ENCODE measurements around the gene OPRD1. TPM values are rescaled to one million over a fixed set of nuclear protein-coding genes. Genes with fewer than 3 reads are reported as not detected.

OPRD1 gene
- total RNA-seq, 1 experiment from 2014 or later = 0.97 TPM

DNA sequence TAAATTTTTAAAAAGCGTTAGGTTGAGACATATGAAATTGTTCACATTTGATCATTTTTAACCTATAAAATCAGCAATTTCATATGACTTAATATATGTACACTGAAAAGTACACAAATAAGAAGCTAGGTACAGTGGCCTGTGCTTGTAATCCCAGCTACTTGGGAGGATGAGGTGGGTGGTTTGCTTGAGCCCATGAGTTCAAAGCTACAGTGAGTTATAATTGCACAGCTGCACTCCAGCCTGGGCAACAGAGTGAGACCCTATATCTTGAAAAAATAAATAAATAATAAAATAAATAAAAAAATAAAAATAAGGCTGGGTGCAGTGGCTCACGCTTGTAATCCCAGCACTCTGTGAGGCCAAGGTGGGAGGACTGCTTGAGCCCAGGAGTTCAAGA is 97.2 kb downstream of the OPRD1 start:
- Histone ChIP-seq H3K4me1 (ENCODE audit: insufficient read depth, low read length, poor library complexity, severe bottlenecking) (peaks cover 21% of the 10 kb centered on the region), H3K27ac (ENCODE audit: low read depth, low read length, poor library complexity, severe bottlenecking) (no peak overlapping the region), H3K36me3 (ENCODE audit: insufficient read depth, low read length, poor library complexity, severe bottlenecking) (peaks cover 13% of the 10 kb centered on the region), H3K27me3 (replicated peaks; ENCODE audit: insufficient read depth, low read depth, low read length, poor library complexity) (no peaks in the 10 kb centered on the region), H3K4me3 (ENCODE audit: low read depth, low read length, poor library complexity, severe bottlenecking) (no peak overlapping the region), H3K9me3 (ENCODE audit: low read depth, low read length, poor library complexity, severe bottlenecking) (no peaks in the 10 kb centered on the region)
- CTCF ChIA-PET = interaction anchor here (0.7 kb wide), 1 partner anchor 63 kb away, joined by 5 read pairs; no protein-coding TSS in a partner anchor
- no TSS peak for BruUV-seq (replicated peaks)
- intact Hi-C loops (cut with micrococcal nuclease; ENCODE audit: unreplicated experiment) = no loop called here
- no peak for DNase-seq (ENCODE audit: low spot score)
- no peak for TF ChIP-seq CTCF (conservative IDR thresholded peaks at IDR 0.05; ENCODE audit: low read depth, low read length)
- TF ChIP-seq EZH2 (IDR thresholded peaks at IDR 0.05; ENCODE audit: borderline replicate concordance, low read depth, low read length, poor library complexity, severe bottlenecking) = no peak
- POLR2A ChIA-PET (ENCODE audit: low non-redundant PET) = interaction anchor here (0.7 kb wide), 1 partner anchor 91 kb away, joined by 11 read pairs; no protein-coding TSS in a partner anchor

GRCh38 chr1:28910379-28911115 is 98.6 kb downstream of the OPRD1 start:
- CTCF ChIA-PET = no interaction called here
- no TSS peak for BruUV-seq (replicated peaks)
- H3K4me3 ChIP-seq (ENCODE audit: low read depth, low read length, poor library complexity, severe bottlenecking) = no peak overlapping the region
- no peak for DNase-seq (ENCODE audit: low spot score)
- TF ChIP-seq EZH2 (IDR thresholded peaks at IDR 0.05; ENCODE audit: borderline replicate concordance, low read depth, low read length, poor library complexity, severe bottlenecking) (no peak), CTCF (conservative IDR thresholded peaks at IDR 0.05; ENCODE audit: low read depth, low read length) (no peak)
- no peaks in the 10 kb centered on the region for H3K27me3 ChIP-seq (replicated peaks; ENCODE audit: insufficient read depth, low read depth, low read length, poor library complexity)
- peak overlapping the region; percentile 29 for H3K27ac ChIP-seq (ENCODE audit: low read depth, low read length, poor library complexity, severe bottlenecking)
- intact Hi-C loops (cut with micrococcal nuclease; ENCODE audit: unreplicated experiment) = no loop called here
- no peaks in the 10 kb centered on the region for H3K9me3 ChIP-seq (ENCODE audit: low read depth, low read length, poor library complexity, severe bottlenecking)
- peaks cover 12% of the 10 kb centered on the region for H3K36me3 ChIP-seq (ENCODE audit: insufficient read depth, low read length, poor library complexity, severe bottlenecking)
- peaks cover 21% of the 10 kb centered on the region for H3K4me1 ChIP-seq (ENCODE audit: insufficient read depth, low read length, poor library complexity, severe bottlenecking)
- POLR2A ChIA-PET (ENCODE audit: low non-redundant PET) = interaction anchor here (0.7 kb wide), 1 partner anchor 73 kb away, joined by 3 read pairs; no protein-coding TSS in a partner anchor

GRCh38 chr1:28913786-28914227 is 101.8 kb downstream of the OPRD1 start:
- DNase-seq (ENCODE audit: low spot score) = no peak
- CTCF ChIA-PET = interaction anchor here (1.0 kb wide), 1 partner anchor 32 kb away, joined by 3 read pairs; no protein-coding TSS in a partner anchor
- Histone ChIP-seq H3K27me3 (replicated peaks; ENCODE audit: insufficient read depth, low read depth, low read length, poor library complexity) (no peaks in the 10 kb centered on the region), H3K27ac (ENCODE audit: low read depth, low read length, poor library complexity, severe bottlenecking) (peak overlapping the region; percentile 56), H3K9me3 (ENCODE audit: low read depth, low read length, poor library complexity, severe bottlenecking) (no peaks in the 10 kb centered on the region), H3K4me3 (ENCODE audit: low read depth, low read length, poor library complexity, severe bottlenecking) (peak overlapping the region; percentile 89), H3K4me1 (ENCODE audit: insufficient read depth, low read length, poor library complexity, severe bottlenecking) (peaks cover 35% of the 10 kb centered on the region), H3K36me3 (ENCODE audit: insufficient read depth, low read length, poor library complexity, severe bottlenecking) (peaks cover 12% of the 10 kb centered on the region)
- BruUV-seq (replicated peaks) = TSS peak; percentile 95
- intact Hi-C loops (cut with micrococcal nuclease; ENCODE audit: unreplicated experiment) = no loop called here
- POLR2A ChIA-PET (ENCODE audit: low non-redundant PET) = interaction anchor here (0.6 to 0.7 kb wide), 2 partner anchors 246 to 274 kb away, joined by 4 to 7 read pairs; no protein-coding TSS in a partner anchor
- TF ChIP-seq EZH2 (IDR thresholded peaks at IDR 0.05; ENCODE audit: borderline replicate concordance, low read depth, low read length, poor library complexity, severe bottlenecking) (no peak), CTCF (conservative IDR thresholded peaks at IDR 0.05; ENCODE audit: low read depth, low read length) (no peak)

Measured in A673 (cell line).